GM18858 (cell line): Measurements from ENCODE around the gene FARP2.
"Not testable (repeated sequence)": the region's sequence is repeated elsewhere in the genome, so short reads cannot be mapped to it uniquely, and the experiment has no call there.

Source experiments
- ATAC-seq: cut with Tn5 transposase; IDR thresholded peaks from one replicate; pipeline ENCODE4 v1.9.1; 2021; ENCODE audit not compliant: unreplicated experiment

The FARP2 gene

DNA sequence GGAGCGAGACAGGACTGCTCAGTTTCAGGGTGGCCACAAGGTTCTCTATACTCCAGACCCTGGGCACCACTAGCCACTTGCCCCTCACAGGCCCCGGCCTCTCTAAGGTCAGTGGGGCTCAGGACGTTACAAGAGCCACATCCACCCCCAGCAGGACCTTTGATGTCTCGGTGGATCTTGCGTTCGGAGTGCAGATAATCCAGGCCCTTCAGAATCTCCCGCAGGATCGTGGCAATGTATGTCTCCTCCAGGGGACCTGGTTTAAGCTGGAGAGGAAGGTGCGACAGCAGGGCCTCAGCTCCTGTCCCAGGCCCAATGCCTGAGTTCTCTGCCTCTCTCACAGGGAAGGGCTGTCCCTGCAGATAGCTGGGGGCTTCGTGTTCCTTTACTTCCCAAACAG is 143.9 kb downstream of the FARP2 start:
- ATAC-seq, result no peak

DNA sequence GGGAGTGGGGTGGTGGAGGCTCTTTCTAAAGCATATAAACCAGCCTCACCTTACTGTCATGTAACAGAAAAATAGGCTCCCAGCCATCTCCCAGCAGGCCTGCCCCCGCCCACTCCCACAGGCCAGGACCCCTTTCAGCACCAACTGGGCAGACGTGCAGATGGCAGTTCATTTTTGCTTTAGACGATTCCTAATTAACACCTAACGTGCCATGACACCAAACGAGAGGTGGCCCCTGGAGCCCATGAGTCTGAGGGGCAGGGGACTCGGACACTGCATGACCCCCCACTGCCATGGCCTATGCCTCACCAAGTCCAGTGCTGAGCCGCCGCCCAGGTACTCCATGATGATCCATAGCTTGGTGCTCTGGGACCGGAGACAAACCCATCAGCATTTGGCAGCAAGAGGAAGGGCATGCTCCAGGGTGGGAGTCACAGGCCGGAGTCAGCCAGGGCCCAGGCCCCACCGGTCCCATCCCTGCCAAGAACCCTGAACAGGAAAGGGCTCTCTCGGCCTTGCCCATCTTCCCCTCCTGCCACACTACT is 144.4 kb downstream of the FARP2 start:
- ATAC-seq, result no peak

DNA sequence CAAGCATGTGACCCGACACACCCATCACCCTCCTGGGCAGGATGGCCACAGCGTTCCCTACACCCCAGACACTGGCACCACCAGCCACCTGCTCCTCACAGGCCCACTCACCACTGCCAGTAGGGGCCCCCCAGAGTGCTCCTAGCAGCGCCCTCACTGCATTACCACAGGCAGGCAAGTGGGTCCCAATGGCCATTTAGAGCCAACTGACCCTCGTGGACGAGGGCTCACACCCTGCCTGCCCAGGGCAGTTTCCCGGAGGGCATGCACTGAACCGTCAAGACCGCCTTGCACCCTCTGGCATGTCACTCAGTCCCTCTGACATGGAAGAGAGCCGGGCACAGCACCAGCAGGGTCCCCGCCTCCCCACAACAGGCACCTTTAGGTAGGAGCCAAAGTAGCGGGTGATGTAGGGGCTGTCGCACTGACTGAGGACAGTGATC is 145.0 kb downstream of the FARP2 start:
- no peak for ATAC-seq

DNA sequence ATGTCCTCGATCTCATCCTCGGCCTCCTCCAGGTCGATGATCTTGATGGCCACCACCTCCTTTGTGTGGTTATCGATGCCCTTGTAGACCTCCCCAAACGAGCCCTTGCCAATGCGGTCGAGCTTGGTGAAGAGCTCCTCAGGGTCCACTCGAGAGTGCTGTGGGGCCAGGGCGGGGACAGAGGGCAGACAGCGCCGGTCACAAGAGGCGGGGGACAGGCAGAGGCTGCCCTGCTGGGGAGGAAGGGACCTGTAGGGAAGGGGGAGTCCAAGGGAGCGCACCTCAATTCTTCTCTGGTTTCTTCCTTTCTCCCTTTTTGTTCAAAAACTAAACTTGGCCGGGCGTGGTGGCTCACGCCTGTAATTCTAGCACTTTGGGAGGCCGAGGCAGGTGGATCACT is 145.5 kb downstream of the FARP2 start:
- no peak for ATAC-seq

DNA sequence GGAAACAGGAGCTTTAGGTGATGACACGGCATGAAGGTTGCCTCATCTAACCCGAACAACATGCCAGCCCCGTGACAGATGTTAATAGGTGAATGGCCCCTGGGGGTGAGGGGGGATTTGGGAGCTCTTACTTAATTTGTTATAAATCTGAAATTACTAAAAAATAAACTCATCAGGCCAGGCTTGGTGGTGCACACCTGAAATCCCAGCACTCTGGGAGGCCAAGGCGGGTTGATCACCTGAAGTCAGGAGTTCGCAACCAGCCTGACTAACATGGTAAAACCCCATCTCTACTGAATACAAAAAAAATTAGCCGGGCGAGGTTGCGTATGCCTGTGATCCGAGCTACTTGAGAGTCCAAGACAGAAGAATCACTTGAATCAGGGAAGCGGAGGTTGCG is 146.2 kb downstream of the FARP2 start:
- no peak for ATAC-seq

DNA sequence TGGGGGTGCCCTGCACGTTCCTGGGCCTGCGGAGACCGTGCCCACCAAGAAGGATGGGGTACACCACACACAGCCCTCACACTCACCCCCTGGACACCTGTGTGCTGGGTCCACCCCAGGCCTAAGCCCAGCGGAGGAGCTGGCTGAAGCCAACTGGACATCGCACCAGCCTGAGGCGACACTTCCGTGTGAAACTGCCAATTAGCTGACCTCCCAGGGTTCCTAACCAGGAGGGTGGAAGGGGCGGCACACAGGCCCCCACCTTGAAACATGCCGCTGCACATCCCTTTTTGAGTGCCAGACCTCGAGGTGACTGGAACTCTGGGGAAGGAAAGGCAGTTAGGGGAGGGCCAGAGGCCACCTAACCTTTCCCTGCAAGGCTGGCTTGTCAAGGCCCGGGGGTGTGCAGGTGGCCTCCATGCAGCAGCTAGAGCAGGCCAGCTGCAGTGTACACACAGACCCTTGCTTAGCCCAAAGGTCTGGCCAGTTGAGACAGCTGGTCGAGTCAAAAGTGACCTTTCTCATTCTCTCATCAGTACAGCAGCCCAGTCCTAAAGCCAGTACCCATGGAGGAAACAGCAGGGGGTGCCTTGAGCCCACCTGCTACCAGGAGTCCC is 147.8 kb downstream of the FARP2 start:
- no peak for ATAC-seq

DNA sequence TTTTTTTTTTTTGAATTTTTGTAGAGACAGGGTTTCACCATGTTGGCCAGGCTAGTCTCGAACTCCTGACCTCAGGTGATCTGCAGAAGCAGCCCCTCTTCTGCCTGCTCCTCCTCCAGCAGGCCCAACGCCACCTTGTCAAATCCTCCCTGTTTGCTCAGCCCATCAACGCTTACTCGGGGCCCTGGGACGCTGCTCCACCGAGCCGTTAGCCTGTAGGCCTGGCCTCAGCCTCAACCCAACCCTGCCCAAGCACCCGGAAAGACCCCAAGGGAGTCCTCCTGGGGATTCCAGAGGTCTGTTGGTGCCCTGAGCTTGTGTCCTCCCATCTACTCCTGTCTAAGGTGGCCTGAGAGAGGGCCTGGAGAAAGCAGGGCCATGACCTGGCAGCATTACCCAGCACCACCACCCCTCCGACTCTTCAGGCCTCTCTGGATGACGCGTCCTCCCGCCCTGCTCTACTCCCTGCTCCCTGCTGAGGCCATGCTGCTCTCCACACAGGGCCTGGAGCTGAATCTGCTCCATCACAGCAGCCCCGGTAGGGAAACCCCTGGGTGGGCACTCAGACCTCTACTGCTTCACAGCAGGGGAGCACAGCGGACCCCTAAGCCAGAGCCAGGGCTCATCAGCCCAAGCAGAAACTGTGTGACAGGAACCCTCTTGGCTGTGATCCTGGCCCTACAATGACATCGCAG is 149.1 kb downstream of the FARP2 start:
- no peak for ATAC-seq

DNA sequence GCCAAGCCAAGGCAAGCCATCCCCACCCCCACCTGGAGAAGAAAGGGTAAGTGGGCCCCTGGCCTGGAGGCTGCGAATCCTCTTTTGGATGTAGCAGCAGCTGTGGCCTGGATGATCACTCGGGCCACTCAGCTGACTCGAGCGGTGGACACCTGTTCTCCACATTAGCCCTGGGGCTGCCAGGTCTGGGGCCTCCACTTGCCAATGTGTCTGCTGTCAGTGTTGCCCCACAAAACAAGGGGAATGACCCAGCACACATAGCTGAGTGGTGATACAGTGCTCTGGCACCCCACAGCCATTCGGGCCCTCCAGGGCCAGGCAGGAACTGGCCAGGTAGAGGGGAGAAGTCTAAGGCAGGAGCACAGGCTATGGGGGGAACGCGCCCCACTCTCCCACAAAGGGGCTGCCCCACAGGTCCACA is 149.7 kb downstream of the FARP2 start:
- ATAC-seq, result no peak

DNA sequence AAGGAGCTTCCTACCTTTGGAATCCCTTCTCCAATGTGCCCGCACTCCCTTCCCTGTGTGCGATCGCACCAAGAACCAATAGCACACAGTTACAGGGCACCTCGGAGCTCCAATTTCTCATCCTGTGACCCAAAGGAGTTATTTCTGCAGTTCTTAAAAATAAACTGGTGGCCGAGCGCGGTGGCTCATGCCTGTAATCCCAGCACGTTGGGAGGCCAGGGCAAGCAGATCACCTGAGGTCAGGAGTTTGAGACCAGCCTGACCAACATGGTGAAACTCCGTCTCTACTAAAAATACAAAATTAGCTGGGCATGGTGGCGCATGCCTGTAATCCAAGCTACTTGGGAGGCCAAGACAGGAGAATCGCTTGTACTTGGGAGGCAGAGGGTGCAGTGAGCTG is 150.2 kb downstream of the FARP2 start:
- ATAC-seq, result not testable (repeated sequence)

DNA sequence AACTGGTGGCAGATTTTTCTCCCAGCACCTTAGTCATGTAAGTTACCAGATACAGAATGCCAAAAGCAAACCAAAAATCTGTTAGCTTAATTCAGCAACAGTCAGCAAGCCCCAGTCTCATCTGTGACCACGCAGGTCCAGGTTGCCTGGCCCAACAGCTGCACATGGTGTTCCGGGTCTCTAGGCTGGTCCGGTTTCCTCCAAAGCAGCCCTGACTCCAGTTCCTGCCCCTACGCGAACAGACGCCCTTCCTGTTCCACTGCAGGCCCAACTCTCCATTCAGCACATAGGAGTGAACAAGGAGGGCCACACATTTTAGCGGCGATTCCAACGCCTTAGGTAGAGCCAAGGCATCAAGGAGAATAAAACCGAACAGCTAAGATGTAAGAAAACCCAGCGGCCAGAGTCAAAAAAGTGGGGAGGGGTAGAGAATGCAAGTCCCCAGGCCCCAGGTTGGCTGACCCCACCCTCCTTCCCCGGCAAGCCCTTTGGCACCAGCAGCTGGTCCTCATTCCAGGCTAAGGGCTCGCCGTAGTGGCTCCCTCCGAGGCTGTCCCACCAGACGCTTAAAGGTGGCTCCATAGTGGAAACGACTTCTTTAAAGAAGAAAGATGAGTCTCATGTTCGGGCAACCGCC is 150.8 kb downstream of the FARP2 start:
- no peak for ATAC-seq

DNA sequence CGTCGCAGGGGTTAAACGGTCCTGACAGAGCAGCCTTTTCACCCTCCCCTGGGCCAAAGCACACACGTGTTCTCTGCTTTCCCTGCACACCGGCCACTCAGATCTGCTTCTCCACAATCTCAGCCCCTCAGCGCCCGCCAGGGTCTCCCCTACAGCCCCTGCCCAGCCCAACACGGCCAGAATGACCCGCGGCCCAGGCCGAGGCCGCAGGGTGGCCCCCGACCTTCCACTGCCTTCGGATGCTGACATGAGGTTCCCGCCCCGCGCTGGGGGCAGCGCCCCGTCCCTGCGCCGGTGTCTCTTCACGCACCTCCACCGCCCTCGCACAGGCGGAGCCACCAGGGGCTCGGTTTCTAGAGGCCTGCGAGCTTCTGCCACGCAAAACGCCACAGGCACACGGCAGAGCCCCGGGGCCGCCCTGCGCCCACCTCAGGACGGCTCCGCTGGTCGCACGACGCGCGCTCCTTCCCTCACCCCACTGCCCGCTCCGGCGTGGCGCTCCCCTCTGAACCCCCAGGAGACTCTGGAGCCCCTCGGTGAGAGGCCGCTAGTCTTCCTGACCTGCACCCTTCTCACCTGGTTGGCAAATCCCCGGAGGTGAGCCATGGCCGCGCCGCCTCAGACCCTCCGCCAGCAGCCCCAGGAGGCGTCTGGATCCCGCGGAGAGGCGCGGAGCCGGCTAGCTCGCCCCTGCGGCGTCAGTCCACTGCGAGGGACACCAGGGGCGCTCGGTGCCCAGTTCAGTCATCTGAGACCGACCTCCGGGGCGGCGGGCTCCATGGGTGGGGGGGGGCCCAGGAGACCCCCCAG is 151.6 kb downstream of the FARP2 start:
- ATAC-seq, result no peak

DNA sequence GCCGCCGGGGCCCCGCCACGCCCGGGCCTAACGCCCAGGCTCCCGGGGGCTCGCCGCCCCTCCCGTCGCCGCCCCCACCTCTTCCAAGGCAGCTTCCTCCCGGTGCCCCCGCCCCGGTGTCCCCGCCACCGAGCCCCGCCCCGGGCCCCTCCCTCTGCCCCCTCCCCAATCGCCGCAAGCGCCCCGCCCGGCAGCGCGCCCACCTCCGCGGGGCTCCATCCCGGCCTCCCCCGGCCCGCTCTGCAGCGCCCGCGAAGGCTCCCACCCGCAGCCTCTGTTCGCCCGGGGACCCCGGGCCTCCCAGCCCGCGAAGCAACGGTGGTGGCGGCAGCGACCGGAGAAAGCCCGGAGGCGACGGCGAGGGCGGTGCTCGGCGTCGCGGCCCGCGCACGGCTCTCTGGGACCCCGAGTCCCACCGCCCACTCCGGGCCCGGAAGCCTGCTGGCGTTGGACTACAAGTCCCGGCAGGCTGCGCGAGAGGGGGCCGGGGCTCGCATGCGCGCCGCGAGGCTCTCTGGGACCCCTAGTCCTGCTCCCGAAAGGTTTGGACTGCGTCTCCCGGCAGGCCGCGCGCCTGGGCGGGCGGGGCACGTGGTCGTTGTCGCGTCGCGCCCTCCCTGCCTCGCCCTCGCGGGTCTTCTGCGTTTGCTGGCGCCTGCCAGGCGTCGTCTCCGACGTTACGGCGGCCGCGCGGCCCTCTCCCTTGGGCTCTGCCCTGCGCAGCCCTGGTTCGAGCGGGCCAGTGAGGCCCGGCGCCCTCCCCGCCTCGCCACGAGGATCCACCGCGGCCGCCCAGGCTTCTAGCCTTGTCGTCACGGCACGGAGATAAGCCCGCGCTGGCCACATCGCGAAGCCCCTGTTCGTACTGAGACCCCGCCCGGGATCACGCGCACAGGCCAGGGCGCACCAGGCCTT is 152.4 kb downstream of the FARP2 start, which contains the start of gene STK25:
TSS of gene STK25 (minus strand) at position 345 of the 915 bp plus-strand sequence. CDS start 549 bp downstream, outside the sequence.
- ATAC-seq, result peak; percentile 88

DNA sequence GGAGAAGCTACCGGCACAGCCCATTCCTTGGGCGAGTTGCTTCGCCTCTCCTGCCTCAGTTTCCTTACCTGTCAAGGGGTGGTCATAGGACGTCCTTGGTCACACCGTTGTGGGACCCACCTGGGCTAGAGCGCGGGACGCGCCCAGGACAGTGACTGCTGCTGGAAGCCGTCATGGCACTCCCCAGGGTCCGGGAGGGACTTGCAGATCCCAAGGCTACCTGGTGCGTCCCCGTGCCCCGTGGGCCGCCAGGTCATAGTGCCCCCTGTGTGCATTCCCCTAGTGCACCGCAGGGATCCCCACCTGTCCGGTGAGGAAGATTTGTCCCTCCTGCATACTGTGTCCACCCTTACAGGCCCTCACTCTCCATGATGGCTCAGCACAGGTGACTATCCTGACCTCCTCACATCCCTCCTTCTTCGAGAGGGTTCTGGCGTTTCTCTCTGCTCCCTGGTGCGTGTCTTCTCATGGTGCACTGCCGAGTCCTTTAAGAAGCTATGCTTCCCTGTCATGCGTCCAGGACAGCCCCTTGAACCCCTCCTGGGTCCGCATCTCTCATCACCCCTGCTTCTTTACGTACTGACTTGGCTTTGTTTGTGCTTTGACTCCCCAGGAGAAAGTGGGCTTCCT is 153.2 kb downstream of the FARP2 start:
- no peak for ATAC-seq

DNA sequence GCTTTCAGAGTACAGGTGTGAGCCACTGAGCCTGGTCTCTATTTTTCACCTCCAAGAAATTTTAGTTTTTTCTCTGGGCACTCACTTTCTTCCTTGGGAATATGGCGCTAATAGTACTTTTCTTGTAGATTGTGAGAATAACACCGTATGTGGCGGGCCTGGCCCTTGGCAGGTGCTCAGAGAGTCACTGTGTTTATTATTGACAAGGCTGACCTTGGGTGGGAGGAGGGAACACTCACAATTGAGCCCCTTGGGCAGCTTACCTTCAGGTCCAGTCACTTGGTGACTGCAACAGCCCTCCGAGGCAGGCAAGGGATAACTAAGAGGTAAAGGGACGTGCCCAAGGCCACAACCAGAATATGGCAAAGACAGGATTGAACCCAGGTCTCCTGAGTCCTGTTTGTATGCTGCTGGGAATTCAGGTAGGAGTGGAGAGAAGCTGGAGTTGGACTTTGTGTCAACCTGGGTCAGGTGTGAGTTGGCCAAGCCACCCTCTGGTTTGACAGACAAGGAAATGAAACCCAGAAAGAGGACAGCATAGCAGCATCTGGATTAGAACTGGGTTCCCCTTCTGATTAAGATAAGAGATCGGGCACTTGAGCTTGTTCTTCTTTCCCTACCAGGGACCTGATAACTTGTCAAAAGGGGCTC is 155.1 kb downstream of the FARP2 start:
- no peak for ATAC-seq

DNA sequence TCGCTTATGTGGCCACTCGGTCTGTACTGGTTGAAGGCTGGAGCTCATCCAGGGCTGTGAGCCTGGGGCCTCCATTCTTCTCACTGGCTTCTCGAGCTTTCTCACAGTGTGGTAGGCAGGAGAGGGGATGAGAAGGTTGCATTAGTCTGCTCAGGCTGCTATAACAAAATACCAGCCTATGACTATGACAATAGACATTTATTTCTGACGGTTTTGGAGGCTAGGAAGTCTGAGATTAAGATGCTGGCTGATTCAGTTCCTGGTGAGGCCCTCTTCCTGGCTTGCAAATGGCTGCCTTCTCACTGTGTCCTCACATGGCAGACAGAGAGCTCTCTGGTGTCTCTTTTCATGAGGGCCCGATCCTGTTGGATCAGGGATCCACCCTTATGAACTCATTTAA is 158.5 kb downstream of the FARP2 start:
- ATAC-seq, result no peak

DNA sequence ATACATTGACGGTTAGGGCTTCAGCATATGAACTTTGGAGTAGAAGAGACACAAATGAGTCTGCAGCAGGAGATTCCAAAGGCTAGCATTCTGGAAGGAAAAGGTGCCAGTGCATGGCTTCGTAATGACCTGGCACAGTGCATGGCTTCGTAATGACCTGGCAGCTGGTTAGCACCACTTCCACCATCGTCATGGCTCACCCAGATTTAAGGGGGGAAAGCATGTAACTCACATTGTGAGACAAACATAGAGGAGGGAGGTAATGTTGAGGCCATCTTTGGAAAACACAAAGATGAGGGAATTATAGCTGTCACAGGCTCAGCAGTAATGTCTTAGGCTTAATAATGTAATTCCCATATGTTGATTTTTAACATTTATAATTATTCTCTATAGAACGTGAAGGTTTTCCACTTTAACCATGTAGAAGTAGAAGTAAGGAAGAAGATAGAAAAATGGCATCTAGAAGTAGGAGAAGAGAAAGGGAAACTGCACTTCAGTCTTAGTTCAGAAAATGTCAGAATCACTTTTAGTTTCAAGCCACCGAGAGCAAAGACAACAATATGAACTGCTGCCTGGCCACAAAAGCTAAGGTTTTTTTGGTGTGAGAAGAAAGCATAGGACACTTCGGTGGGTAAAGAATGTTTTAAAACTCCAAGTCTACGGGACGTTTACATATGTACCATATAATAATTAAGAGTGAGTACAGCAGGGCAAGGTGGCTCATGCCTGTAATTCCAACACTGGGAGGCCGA is 159.1 kb downstream of the FARP2 start:
- no peak for ATAC-seq

DNA sequence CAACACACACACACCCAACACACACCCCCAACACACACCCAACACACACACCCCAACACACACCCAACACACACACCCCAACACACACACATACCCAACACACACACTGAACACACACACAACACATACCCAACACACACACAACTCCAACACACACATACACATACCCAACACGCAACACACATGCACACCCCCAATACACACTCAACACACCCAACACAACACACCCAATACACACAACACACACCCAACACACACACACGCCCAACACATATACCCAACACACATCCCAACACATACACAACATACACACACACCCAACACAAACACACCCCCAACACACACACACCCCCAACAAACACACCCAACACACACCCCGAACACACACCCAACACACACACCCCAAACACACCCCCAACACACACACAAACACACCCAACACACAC is 160.5 kb downstream of the FARP2 start:
- no peak for ATAC-seq

DNA sequence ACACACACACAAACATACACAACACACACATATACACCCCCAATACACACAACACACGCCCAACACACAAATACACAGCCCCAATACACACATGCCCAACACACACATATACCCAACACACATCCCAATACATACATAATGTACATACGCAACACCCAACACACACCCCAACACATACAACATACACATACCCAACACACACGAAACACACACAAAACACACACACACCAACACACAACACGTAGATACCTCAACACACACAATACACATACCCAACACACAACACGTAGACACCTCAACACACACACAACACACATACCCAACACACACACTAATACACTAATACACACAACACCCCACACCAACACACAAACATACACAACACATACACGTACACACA is 161.2 kb downstream of the FARP2 start:
- no peak for ATAC-seq
